Measurements from ENCODE around the gene LY6G6C.

DNA sequence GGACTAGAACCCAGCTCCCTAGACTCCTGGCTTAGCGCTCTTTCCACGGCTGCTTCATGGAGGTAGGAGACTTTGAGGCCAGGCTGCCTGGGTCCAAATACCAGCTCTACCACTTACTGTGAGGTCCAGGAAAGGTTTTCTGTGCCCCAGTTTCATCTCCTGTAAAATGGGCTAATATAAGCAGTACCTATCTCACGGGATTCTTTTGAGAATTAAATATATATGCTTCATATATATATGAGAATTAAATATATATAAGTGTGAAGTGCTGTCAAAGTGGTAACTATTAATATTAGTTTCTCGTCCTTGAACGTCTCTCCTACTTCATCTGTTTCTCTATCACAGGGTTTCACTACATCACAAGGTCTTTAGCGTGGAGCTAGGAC, 30.5 kb downstream of the LY6G6C start:
- TF ChIP-seq, protein P1, sequence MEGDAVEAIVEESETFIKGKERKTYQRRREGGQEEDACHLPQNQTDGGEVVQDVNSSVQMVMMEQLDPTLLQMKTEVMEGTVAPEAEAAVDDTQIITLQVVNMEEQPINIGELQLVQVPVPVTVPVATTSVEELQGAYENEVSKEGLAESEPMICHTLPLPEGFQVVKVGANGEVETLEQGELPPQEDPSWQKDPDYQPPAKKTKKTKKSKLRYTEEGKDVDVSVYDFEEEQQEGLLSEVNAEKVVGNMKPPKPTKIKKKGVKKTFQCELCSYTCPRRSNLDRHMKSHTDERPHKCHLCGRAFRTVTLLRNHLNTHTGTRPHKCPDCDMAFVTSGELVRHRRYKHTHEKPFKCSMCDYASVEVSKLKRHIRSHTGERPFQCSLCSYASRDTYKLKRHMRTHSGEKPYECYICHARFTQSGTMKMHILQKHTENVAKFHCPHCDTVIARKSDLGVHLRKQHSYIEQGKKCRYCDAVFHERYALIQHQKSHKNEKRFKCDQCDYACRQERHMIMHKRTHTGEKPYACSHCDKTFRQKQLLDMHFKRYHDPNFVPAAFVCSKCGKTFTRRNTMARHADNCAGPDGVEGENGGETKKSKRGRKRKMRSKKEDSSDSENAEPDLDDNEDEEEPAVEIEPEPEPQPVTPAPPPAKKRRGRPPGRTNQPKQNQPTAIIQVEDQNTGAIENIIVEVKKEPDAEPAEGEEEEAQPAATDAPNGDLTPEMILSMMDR (conservative IDR thresholded peaks at IDR 0.05) = no peak
- no peak for TF ChIP-seq EZH2 (IDR thresholded peaks at IDR 0.05; ENCODE audit: low read depth)

All from PC-9 (cell line).